GM19467 (cell line): Measurements from ENCODE around the gene KIAA0930.

Experiments used
- ATAC-seq: cut with Tn5 transposase; IDR thresholded peaks from one replicate; pipeline ENCODE4 v1.9.1; 2021; ENCODE audit warnings: mild to moderate bottlenecking, moderate library complexity; ENCODE audit not compliant: unreplicated experiment

Gene KIAA0930

GRCh38 chr22:45223304-45224117 is 17.2 kb downstream of the KIAA0930 start:
- ATAC-seq: no peak

- no peak for ATAC-seq
Measured at GRCh38 chr22:45221201-45221600, 19.5 kb downstream of the KIAA0930 start.

- no peak for ATAC-seq
Measured at GRCh38 chr22:45218976-45219375, 21.7 kb downstream of the KIAA0930 start.

- ATAC-seq: no peak
Measured at GRCh38 chr22:45217806-45218205, 22.9 kb downstream of the KIAA0930 start.

GRCh38 chr22:45217345-45217744 is 23.3 kb downstream of the KIAA0930 start:
- ATAC-seq: no peak

- no peak for ATAC-seq
Measured at GRCh38 chr22:45216133-45217003, 24.3 kb downstream of the KIAA0930 start.

- no peak for ATAC-seq
Measured at GRCh38 chr22:45212992-45213751, 27.5 kb downstream of the KIAA0930 start.

DNA sequence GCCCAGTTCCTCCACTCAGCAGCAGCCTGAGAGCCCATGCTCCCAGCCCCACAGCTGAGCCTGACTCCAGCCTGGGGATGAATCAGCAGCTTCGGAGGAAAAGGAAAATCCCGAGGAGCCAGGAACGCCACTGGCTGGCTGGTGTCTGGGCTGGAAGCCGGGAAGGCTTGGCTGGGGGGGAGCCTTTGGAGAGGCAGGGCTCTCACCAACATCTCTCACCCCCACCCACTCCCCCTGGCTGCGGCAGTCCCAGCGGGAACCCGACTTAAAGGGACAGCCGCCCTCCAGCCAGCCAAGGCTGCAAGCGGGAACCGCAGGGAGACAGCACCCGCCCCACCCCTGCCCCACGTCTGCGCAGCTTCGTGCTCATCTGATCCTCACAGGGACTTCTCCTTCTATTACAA is 28.4 kb downstream of the KIAA0930 start:
- ATAC-seq: no peak

GRCh38 chr22:45211848-45212247 is 28.8 kb downstream of the KIAA0930 start:
- ATAC-seq: no peak

- no peak for ATAC-seq
Measured at GRCh38 chr22:45211435-45211834, 29.3 kb downstream of the KIAA0930 start.

- ATAC-seq: no peak
Measured at GRCh38 chr22:45210991-45211390, 29.7 kb downstream of the KIAA0930 start.

DNA sequence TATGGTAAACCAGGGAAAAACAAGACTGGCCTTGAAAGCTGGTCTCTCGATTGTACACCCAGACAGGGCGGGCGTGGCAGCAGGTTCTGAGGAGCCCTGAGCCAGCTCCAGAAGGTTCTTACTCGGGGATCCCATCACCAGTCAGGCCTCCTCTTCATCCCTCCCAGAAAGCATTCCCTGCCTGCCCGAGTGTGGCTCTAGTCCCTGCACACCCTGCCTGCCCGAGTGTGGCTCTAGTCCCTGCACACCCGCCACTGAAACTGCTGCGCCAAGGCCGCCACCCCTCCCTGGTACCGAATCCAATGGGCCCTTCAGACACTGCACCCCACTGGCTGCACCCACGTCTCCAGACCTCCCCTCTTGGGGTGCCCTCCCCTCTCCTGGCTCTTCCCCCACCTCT is 30.1 kb downstream of the KIAA0930 start:
- ATAC-seq: no peak

- ATAC-seq: no peak
Measured at GRCh38 chr22:45210174-45210573, 30.5 kb downstream of the KIAA0930 start.

DNA sequence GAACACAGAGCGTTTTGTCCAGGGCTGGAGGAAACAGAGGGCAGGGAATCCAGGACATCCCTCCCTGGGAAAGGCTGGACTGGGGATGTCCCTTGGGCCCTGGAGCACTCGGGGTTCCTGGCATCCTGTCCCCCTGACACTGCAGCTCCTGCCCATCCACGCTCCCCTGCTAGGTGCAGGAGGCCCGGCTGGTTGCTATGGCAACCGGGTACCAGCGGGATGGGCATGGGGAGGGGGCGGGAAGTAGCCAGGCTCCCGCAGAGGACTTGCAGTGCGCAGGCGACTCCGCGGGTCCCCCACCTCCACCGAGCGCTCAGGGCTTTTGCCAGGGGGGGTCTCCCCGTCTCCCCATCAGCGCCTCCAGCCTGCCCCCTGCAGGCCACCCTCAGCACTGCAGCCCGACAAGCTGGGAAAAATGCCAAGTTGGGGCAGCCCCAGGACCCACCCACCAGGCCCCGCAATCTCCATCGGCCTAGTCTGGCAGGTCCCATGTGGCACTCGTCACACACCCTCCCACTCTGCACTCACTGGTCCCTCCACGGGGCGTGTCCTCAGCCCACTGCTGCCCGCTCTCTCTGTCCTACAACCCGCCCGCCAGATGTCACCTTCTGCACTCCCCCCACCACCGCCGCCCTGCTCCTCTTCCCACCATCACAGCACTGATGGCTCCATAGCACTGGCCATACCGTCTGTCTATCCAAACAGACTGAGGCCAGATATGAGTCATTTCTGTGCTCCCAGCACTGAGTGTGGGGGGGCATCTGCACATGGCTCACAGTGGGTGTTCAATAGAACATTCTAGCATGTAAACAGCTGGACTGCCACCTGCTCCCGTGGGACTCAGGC is 31.5 kb downstream of the KIAA0930 start:
- no peak for ATAC-seq

- no peak for ATAC-seq
Measured at GRCh38 chr22:45208696-45208992, 32.0 kb downstream of the KIAA0930 start.

DNA sequence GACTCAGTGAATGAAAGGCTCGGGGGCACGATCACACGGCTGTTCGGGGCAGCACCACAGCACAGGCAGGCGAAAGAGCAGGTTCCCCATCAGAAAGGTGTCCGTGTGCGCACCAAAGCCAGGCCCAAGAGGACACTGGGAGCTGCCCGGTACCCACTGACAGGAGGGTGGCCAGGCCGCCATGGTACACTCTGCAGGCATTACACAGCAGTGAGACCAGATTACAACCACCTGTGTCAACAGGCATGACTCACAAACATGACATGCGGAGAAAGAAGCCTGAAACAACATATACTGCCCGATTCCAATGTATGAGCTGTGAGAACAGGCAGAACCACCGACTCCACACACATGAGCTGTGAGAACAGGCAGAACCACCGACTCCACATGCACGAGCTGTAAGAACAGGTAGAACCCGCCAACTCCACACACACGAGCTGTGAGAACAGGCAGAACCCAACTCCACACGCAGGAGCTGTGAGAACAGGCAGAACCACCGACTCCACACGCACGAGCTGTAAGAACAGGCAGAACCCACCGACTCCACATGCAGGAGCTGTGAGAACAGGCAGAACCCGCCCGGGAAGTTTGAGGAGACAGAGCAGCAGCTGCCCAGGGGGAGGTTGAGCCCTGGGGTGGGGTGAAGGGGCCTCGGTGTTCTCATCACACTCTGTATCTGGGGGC is 32.6 kb downstream of the KIAA0930 start:
- ATAC-seq: no peak

DNA sequence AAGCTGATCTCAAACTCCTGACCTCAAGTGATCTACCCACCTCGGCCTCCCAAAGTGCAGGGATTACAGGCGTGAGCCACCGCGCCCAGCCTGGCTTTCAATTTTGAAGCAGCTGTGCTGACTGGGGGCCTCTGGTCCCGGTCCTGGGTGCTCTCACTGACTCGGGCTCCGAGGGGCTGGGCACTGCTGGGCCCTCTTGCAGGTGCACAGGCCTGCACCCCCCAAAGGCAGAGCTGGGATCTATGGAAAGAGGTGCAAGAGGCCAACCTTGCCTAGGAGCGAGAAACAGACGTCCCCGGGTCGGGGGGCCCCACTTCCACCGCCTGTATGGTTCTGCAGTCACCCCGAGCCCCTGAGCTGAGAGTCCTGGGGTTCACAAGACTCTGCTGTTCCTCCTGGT is 33.2 kb downstream of the KIAA0930 start:
- ATAC-seq: no peak

DNA sequence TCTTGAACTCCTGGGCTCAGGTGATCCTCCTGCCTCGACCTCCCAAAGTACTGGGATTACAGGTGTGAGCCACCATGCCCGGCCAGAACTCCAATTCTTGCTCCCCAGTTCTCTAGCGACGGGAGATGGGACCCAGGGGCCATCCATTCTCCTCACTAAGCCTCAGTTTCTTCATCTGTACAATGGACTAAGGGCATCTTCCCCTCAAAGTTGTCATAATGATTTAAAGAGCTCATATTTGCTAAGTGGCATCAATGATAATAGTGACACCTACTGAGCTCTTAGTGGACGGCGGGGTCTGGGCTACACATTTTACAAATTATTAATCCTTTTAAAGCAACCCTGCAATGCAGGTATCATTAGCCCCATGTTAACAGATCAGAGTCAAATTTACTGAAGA is 34.5 kb downstream of the KIAA0930 start:
- ATAC-seq: no peak

DNA sequence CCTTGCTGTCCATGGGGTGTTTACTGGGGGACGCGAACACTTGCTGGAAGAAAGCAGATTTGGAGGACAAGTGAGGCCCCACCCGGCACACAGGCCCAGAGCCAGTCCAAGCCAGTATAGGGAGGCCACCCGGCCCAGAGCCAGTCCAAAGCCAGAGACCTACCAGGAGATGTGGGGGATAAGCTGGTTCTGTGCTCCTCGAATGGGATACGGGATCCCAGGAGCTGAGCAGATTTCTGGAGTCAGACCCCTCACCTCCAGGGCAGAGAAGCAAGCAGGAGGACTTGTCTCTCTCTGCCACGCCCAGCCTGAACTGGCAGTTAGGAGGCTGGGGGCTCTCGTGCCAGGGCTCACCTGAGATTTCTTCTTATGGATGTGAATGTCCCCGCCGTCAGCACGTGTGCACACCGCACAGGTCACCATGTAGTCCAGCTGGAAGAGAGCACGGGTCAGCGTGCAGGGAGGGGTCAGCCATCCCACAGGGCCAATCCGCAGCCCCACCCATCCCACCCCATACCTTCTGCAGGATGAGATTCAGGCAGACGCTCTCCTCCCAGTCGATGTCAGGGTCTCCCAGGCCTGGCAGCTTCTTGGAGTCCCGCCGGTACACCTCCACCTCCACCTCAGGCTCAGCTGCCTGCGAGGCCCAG is 35.3 kb downstream of the KIAA0930 start:
- no peak for ATAC-seq

DNA sequence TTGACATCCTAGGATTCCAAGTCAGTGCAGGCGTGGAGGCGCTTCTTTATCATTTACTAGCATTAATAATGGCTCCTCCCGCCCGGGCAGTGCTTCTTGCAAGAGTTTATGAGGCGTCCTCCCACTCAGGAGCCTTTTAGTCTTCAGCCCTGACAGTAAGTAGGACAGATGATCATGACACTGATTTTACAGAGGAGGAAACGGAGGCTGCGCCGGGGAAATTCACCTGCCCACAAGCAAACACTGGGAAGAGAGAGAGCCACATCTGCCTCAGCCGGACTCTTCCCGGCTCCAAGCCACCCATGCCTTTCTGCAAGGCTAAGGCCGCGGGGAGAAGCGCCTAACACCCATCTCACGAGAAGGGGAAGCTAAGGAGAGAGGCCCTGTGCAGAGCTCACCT is 35.9 kb downstream of the KIAA0930 start:
- ATAC-seq: no peak
